H1 (cell line): ENCODE results near the gene CNIH3. TPM values are rescaled to one million over a fixed set of nuclear protein-coding genes. Genes with fewer than 3 reads are reported as not detected.

Experiments used
- KDM1A ChIP-seq: fragments of 200-600, 300-600 bp; sonication (generic); IDR thresholded peaks from 2 replicates; pipeline ENCODE4 v1.7.1; 2016; ENCODE audit warnings: mild to moderate bottlenecking, low read length, borderline replicate concordance
- TAF7 ChIP-seq: optimal IDR thresholded peaks from 2 replicates; pipeline ENCODE3; 2011; ENCODE audit warnings: low read depth, mild to moderate bottlenecking, inconsistent platforms, low read length, moderate library complexity, borderline replicate concordance
- YY1 ChIP-seq: IDR thresholded peaks from 2 replicates; pipeline ENCODE4 v1.6.1; 2011; ENCODE audit warnings: low read depth, mild to moderate bottlenecking, low read length
- polyA plus RNA-seq, 7 experiments: library from polyadenylated mRNA; depleted of rRNA in 3 of 7; stranded (reverse) in 5 of 7; unstranded in 2 of 7; fragments of >200 nt in 5 of 7; fragments of 200-250 nt in 2 of 7; gene quantifications; 1 replicate in 5 of 7; 2 replicates in 1 of 7; 4 replicates in 1 of 7; pipeline versions ENCODE4 v1.2.1 to v1.2.3, GENCODE V29; 2011 to 2013; ENCODE audit warnings: missing spikeins in 2 of 7, mixed read lengths in 2 of 7
- total RNA-seq: library from RNA; stranded (reverse); fragmentation: NEBNext Ultra II Directional; extraction: Animal tissue kit (Norgen Biotek cat#: 25700); gene quantifications from 2 replicates; pipeline ENCODE4 v1.2.1, GENCODE V29; 2021
- TF ChIP-seq, protein P1 (sequence below): fragments of 300-600 bp; sonication (generic); IDR thresholded peaks from 2 replicates; pipeline ENCODE4 v1.7.1; 2012; ENCODE audit warnings: low read length, moderate library complexity, mild to moderate bottlenecking, inconsistent platforms; ENCODE audit not compliant: insufficient replicate concordance

The CNIH3 gene
- total and polyA plus RNA-seq, 2 of the 8 experiments (the other 6 are each of a cell fraction or from before 2014, with no cell fraction given), result 3.7 to 5.6 TPM

DNA sequence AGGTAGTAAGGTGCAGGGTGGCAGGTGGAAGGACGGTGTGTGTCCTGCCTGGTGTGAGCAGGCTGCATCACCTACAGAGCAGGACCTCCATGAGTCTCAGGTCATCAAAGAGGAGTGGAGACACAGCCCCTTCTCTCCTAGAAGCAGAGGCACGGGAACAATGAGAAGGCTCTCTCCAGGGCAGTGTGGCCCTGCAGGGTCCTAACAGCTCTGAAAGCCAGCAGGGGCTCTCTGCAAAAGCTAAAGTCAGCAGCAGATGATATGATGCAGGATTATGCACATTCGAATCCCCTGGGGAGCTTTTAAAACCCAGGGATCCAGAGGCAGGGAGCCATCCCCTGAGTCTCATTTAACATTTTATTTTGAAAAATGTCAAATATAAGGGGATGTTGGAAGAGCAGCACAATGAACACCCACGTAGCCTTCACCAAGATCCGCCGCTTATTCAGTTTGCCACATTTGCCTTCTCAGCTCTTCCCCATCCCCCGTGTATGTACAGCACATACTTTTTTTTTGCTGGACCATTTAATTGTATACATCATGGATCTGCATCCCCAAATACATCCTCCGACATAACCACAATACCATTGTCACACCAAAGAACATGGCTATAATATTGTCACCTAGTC is 88.1 kb downstream of the CNIH3 start (continued):
- TF ChIP-seq, protein P1, sequence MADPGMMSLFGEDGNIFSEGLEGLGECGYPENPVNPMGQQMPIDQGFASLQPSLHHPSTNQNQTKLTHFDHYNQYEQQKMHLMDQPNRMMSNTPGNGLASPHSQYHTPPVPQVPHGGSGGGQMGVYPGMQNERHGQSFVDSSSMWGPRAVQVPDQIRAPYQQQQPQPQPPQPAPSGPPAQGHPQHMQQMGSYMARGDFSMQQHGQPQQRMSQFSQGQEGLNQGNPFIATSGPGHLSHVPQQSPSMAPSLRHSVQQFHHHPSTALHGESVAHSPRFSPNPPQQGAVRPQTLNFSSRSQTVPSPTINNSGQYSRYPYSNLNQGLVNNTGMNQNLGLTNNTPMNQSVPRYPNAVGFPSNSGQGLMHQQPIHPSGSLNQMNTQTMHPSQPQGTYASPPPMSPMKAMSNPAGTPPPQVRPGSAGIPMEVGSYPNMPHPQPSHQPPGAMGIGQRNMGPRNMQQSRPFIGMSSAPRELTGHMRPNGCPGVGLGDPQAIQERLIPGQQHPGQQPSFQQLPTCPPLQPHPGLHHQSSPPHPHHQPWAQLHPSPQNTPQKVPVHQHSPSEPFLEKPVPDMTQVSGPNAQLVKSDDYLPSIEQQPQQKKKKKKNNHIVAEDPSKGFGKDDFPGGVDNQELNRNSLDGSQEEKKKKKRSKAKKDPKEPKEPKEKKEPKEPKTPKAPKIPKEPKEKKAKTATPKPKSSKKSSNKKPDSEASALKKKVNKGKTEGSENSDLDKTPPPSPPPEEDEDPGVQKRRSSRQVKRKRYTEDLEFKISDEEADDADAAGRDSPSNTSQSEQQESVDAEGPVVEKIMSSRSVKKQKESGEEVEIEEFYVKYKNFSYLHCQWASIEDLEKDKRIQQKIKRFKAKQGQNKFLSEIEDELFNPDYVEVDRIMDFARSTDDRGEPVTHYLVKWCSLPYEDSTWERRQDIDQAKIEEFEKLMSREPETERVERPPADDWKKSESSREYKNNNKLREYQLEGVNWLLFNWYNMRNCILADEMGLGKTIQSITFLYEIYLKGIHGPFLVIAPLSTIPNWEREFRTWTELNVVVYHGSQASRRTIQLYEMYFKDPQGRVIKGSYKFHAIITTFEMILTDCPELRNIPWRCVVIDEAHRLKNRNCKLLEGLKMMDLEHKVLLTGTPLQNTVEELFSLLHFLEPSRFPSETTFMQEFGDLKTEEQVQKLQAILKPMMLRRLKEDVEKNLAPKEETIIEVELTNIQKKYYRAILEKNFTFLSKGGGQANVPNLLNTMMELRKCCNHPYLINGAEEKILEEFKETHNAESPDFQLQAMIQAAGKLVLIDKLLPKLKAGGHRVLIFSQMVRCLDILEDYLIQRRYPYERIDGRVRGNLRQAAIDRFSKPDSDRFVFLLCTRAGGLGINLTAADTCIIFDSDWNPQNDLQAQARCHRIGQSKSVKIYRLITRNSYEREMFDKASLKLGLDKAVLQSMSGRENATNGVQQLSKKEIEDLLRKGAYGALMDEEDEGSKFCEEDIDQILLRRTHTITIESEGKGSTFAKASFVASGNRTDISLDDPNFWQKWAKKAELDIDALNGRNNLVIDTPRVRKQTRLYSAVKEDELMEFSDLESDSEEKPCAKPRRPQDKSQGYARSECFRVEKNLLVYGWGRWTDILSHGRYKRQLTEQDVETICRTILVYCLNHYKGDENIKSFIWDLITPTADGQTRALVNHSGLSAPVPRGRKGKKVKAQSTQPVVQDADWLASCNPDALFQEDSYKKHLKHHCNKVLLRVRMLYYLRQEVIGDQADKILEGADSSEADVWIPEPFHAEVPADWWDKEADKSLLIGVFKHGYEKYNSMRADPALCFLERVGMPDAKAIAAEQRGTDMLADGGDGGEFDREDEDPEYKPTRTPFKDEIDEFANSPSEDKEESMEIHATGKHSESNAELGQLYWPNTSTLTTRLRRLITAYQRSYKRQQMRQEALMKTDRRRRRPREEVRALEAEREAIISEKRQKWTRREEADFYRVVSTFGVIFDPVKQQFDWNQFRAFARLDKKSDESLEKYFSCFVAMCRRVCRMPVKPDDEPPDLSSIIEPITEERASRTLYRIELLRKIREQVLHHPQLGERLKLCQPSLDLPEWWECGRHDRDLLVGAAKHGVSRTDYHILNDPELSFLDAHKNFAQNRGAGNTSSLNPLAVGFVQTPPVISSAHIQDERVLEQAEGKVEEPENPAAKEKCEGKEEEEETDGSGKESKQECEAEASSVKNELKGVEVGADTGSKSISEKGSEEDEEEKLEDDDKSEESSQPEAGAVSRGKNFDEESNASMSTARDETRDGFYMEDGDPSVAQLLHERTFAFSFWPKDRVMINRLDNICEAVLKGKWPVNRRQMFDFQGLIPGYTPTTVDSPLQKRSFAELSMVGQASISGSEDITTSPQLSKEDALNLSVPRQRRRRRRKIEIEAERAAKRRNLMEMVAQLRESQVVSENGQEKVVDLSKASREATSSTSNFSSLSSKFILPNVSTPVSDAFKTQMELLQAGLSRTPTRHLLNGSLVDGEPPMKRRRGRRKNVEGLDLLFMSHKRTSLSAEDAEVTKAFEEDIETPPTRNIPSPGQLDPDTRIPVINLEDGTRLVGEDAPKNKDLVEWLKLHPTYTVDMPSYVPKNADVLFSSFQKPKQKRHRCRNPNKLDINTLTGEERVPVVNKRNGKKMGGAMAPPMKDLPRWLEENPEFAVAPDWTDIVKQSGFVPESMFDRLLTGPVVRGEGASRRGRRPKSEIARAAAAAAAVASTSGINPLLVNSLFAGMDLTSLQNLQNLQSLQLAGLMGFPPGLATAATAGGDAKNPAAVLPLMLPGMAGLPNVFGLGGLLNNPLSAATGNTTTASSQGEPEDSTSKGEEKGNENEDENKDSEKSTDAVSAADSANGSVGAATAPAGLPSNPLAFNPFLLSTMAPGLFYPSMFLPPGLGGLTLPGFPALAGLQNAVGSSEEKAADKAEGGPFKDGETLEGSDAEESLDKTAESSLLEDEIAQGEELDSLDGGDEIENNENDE, result no peak
- TF ChIP-seq KDM1A (no peak), YY1 (no peak), TAF7 (no peak)
